ENCODE data around the gene SCP2. TPM values are rescaled to one million over a fixed set of nuclear protein-coding genes. Genes with fewer than 3 reads are reported as not detected.

The SCP2 gene
- total RNA-seq, 2 donors from 2014 or later = 69.3 to 99.4 TPM

GRCh38 chr1:52919051-52919722, 7.9 kb upstream of the SCP2 start:
- Histone ChIP-seq H3K9me3 (ENCODE audit: control insufficient read depth, low read length) (no peaks in the 10 kb centered on the region), H3K4me3 (ENCODE audit: low read length) (no peak overlapping the region), H3K36me3 (ENCODE audit: control insufficient read depth, insufficient read depth, low read length) (no peaks in the 10 kb centered on the region), H3K4me1 (ENCODE audit: control insufficient read depth, insufficient read depth, low read length) (no peaks in the 10 kb centered on the region), H3K27me3 (ENCODE audit: control insufficient read depth, insufficient read depth, low read length, poor library complexity, severe bottlenecking) (peaks cover 39% of the 10 kb centered on the region), H3K9ac (ENCODE audit: extremely low read depth, low read length, poor library complexity, severe bottlenecking) (no peak overlapping the region), H3K27ac (ENCODE audit: low read depth, low read length) (no peak overlapping the region)
- DNase-seq = no peak
- 92 to 95% methylated on average over 6 to 7 of the region's 7 CpGs for WGBS, 2 experiments (ENCODE audit: insufficient coverage in 1 of 2, insufficient read length in 1 of 2)
- Mint-ChIP-seq H3K27ac (no peak overlapping the region), H3K4me3 (no peak overlapping the region), H3K27me3 (ENCODE audit: insufficient read depth) (peaks cover 27% of the 10 kb centered on the region), H3K9me3 (no peaks in the 10 kb centered on the region), H3K4me1 (peaks cover 5% of the 10 kb centered on the region), H3K36me3 (ENCODE audit: low read depth) (peaks cover 10% of the 10 kb centered on the region)
- no peak for TF ChIP-seq CTCF (conservative IDR thresholded peaks at IDR 0.05)

GRCh38 chr1:52919723-52920483, 7.2 kb upstream of the SCP2 start:
- Mint-ChIP-seq H3K27me3 (ENCODE audit: insufficient read depth) (peaks cover 31% of the 10 kb centered on the region), H3K4me3 (peak overlapping the region; percentile 70), H3K36me3 (ENCODE audit: low read depth) (peaks cover 10% of the 10 kb centered on the region), H3K9me3 (no peaks in the 10 kb centered on the region), H3K27ac (no peak overlapping the region), H3K4me1 (peaks cover 5% of the 10 kb centered on the region)
- 91 to 92% methylated on average over 10 of the region's 10 CpGs for WGBS, 2 experiments (ENCODE audit: insufficient coverage in 1 of 2, insufficient read length in 1 of 2)
- Histone ChIP-seq H3K4me1 (ENCODE audit: control insufficient read depth, insufficient read depth, low read length) (no peaks in the 10 kb centered on the region), H3K9ac (ENCODE audit: extremely low read depth, low read length, poor library complexity, severe bottlenecking) (no peak overlapping the region), H3K27me3 (ENCODE audit: control insufficient read depth, insufficient read depth, low read length, poor library complexity, severe bottlenecking) (peaks cover 46% of the 10 kb centered on the region), H3K9me3 (ENCODE audit: control insufficient read depth, low read length) (no peaks in the 10 kb centered on the region), H3K36me3 (ENCODE audit: control insufficient read depth, insufficient read depth, low read length) (no peaks in the 10 kb centered on the region), H3K27ac (ENCODE audit: low read depth, low read length) (no peak overlapping the region), H3K4me3 (ENCODE audit: low read length) (no peak overlapping the region)
- DNase-seq = no peak
- no peak for TF ChIP-seq CTCF (conservative IDR thresholded peaks at IDR 0.05)

GRCh38 chr1:52920791-52921291, 6.2 kb upstream of the SCP2 start:
- 17 to 54% methylated on average over 18 to 35 of the region's 35 CpGs for WGBS, 2 experiments (ENCODE audit: insufficient coverage in 1 of 2, insufficient read length in 1 of 2)

More at GRCh38 chr1:52920791-52921291, 6.2 kb upstream of the SCP2 start:
- Histone ChIP-seq H3K9ac (ENCODE audit: extremely low read depth, low read length, poor library complexity, severe bottlenecking) (peak overlapping the region; percentile 20), H3K27ac (ENCODE audit: low read depth, low read length) (no peak overlapping the region), H3K4me3 (ENCODE audit: low read length) (peak overlapping the region; percentile 77), H3K9me3 (ENCODE audit: control insufficient read depth, low read length) (no peaks in the 10 kb centered on the region), H3K27me3 (ENCODE audit: control insufficient read depth, insufficient read depth, low read length, poor library complexity, severe bottlenecking) (peaks cover 55% of the 10 kb centered on the region), H3K36me3 (ENCODE audit: control insufficient read depth, insufficient read depth, low read length) (no peaks in the 10 kb centered on the region), H3K4me1 (ENCODE audit: control insufficient read depth, insufficient read depth, low read length) (no peaks in the 10 kb centered on the region)
- no peak for TF ChIP-seq CTCF (conservative IDR thresholded peaks at IDR 0.05)
- Mint-ChIP-seq H3K27me3 (ENCODE audit: insufficient read depth) (peaks cover 41% of the 10 kb centered on the region), H3K4me3 (peak overlapping the region; percentile 70), H3K36me3 (ENCODE audit: low read depth) (peaks cover 10% of the 10 kb centered on the region), H3K9me3 (no peaks in the 10 kb centered on the region), H3K4me1 (no peaks in the 10 kb centered on the region), H3K27ac (no peak overlapping the region)
- DNase-seq = peak; percentile 78

All from endodermal cell (in vitro differentiated cells).